GM18873 (cell line): ENCODE results near the gene ABHD3.
A peak's percentile ranks its signal among the peaks of the same experiment; 100 is the strongest.
"Not testable (repeated sequence)": the region's sequence is repeated elsewhere in the genome, so short reads cannot be mapped to it uniquely, and the experiment has no call there.

Experiments used
- ATAC-seq: cut with Tn5 transposase; IDR thresholded peaks from one replicate; pipeline ENCODE4 v1.9.1; 2021; ENCODE audit warnings: mild to moderate bottlenecking, moderate library complexity, moderate number of reproducible peaks; ENCODE audit not compliant: unreplicated experiment, low FRiP score

Gene ABHD3

GRCh38 chr18:21706386-21706865 is 1.9 kb upstream of the ABHD3 start:
- ATAC-seq: no peak

GRCh38 chr18:21703241-21703820 is 1.2 kb downstream of the ABHD3 start:
- no peak for ATAC-seq

GRCh38 chr18:21702602-21703001 is 2.0 kb downstream of the ABHD3 start:
- no peak for ATAC-seq

- no peak for ATAC-seq
Observed at GRCh38 chr18:21701621-21702020, 3.0 kb downstream of the ABHD3 start.

GRCh38 chr18:21700528-21701075 is 4.0 kb downstream of the ABHD3 start:
- no peak for ATAC-seq

GRCh38 chr18:21693322-21693721 is 11.3 kb downstream of the ABHD3 start:
- ATAC-seq: no peak

- no peak for ATAC-seq
Observed at GRCh38 chr18:21689736-21690135, 14.8 kb downstream of the ABHD3 start.

GRCh38 chr18:21686282-21687105 is 18.1 kb downstream of the ABHD3 start:
- ATAC-seq: no peak

- peak; percentile 69 for ATAC-seq
Observed at GRCh38 chr18:21685556-21685981, 19.0 kb downstream of the ABHD3 start.

- peak; percentile 64 for ATAC-seq
Observed at GRCh38 chr18:21684731-21685130, 19.8 kb downstream of the ABHD3 start.

GRCh38 chr18:21682371-21683051 is 22.1 kb downstream of the ABHD3 start:
- peak; percentile 44 for ATAC-seq

- ATAC-seq: no peak
Observed at GRCh38 chr18:21680161-21680560, 24.4 kb downstream of the ABHD3 start.

- ATAC-seq: no peak
Observed at GRCh38 chr18:21678859-21679258, 25.7 kb downstream of the ABHD3 start.

GRCh38 chr18:21675354-21675753 is 29.2 kb downstream of the ABHD3 start:
- not testable (repeated sequence) for ATAC-seq

- ATAC-seq: no peak
Observed at GRCh38 chr18:21672521-21673267, 31.9 kb downstream of the ABHD3 start.

- ATAC-seq: no peak
Observed at GRCh38 chr18:21669736-21670285, 34.8 kb downstream of the ABHD3 start.

- no peak for ATAC-seq
Observed at GRCh38 chr18:21664069-21664468, 40.5 kb downstream of the ABHD3 start.

GRCh38 chr18:21663578-21663977 is 41.0 kb downstream of the ABHD3 start:
- no peak for ATAC-seq

- ATAC-seq: no peak
Observed at GRCh38 chr18:21662581-21662980, 42.0 kb downstream of the ABHD3 start.

GRCh38 chr18:21660078-21660477 is 44.5 kb downstream of the ABHD3 start:
- no peak for ATAC-seq
